NCI-H748 (cell line): Measurements from ENCODE around the gene RNF222.
"Not testable (repeated sequence)": the region's sequence is repeated elsewhere in the genome, so short reads cannot be mapped to it uniquely, and the experiment has no call there.

Experiments
- DNase-seq: peaks from one replicate; lab custom pipeline; 2025; ENCODE audit not compliant: unreplicated experiment; lab: John Stamatoyannopoulos, UW

Gene RNF222

DNA sequence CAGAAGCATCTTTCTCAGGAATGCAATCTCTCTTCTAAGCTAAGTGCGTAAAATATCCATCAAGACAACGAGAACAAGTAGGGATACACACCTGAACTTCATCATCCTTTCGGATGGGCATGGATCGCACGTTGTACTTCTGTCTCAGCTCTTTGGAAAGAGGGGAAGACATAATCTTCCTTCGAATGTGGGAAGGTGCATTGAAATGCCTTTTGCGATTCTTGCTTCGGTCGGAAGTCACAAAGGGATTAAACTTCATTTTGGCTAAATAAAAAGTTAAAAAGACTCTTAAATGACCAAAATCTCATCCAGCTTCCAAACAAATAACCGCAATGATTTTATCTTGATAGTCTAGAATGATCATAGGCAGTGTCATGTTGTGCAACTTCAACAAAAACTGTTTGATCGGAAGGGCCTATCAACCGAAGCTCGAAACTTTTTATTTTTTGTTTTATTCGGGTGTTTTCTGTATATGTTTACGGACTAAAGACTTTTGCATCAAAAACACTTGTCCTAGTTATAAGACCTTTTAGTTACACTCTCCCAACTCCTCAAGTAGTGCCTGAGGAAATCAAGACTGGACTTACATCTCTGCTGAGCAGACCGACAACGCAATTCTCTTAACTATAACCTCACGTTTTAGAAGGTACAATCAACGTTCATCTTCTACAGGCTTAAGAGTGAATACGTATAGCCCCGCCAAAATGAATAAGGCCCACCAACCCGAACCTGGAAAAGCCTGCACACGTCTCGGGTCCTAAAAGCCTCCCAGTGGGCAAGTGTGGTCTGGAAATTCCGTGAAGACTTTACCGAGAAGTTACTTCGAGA lies 15.4 kb downstream of the RNF222 start:
- peak; percentile 65 for DNase-seq

DNA sequence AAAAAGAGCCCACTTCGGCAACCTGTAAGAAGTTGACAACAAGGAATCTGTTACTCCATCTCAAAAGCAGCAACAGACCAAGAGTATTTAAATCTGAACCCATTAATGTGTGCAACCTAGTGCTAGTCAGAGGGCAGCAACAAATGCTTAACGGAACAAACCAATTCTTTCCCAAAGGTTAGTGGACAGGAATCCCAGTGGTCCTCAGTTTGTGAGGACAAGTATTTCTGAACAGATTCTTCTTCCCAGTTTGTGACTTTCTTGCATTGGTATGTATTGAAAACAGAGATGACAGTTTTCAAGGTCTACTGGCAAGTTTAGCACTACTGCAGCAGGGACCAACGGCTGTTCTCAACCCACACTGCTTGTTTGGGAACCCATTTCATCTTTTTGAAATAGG lies 17.6 kb downstream of the RNF222 start:
- DNase-seq: no peak

DNA sequence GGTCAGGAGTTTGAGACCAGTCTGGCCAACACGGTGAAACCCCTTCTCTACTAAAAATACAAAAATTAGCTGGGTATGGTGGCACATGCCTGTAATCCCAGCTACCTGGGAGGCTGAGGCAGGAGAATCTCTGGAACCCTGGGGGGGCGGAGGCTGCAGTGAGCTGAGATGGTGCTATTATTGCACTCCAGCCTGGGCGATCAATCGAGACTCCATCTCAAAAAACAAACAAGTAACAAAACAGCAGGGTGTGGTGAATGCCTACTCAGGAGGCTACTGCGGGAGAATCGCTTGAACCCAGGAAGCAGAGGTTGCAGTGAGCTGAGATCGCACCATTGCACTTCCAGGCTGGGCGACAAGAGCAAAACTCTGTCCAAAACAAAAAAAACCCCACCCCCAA lies 19.5 kb downstream of the RNF222 start:
- not testable (repeated sequence) for DNase-seq

DNA sequence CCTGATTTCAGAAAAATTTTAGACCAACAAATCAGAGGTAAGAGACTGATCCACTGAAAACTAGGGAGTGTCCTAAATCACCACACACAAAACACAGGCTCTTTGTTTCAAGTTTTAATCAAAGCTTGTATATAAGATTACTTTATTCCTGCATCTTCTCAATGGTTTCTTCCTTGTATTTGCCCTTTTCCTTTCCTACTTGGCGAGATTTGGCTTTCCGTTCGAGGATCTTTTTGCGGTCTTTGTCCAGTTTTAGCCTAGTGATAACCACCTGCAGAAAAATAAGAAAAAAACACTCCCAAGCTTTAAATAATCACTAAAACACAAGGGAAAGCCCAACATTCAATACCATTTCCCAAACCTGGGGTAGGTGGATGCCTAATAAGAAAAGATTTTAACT lies 20.2 kb downstream of the RNF222 start:
- no peak for DNase-seq

DNA sequence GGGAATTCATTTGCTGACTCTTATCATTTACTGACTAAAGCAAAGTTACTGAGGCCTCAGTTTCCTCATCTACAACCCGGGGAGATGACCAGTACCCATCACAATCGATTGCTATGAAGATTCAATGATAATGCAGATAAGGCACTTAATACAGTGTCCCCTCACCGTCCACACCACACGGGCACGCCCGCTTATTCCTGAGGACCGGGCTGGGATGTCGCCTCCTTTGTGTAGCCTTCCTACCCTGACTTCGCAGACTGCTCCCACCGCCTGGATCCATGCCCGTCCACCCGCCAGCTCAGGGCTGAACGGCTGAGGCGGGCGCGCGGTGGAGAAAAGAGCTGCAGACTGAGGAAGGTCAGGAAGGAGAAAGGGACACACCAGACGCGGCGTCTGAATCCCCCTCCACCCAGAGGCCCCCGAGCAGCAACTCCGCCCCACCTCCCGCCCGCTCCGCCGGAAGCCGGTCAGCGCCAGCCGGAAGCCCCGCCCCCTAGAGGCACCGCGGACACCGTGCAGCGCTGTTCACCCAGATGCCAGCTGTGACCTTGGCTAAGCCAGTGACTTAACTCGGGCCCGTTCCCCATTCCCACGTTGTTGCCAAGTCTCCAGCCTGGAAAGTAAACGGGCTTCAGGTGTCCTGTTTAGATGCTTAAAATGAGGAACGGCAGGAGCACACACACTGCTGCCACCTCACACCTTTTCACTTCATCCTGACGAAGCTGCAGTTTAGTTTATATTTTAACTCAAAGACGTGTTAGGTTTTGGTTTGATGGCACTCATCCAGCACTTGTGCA lies 21.2 kb downstream of the RNF222 start, which contains the start of gene KRABD2:
KRABD2 (minus strand) TSS at position 434 of the 797 bp plus-strand sequence.
- DNase-seq: peak; percentile 95

DNA sequence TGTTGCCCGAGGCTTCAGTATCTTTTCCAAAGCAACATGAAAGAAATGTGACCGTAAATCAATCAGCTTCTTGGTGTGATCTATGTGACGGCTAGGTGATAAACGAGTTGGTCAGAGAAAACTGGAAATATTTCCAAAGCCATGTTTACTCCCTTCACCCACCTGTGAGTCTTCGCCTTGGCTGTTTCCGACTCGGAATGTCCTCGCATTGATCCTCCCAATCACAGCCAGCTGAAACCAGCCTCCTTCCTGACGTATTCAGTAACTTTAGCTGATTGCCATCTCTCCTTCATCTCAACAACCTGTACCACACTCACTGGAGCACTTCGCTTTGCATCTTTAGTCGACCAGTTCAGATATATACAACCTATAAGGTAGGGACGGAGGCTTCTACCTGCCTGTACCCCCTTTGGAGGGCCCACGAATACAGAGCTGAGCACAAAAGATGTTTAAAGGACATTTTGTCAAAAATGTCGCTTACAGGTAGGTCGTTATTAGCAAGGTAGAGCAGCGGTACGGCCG lies 21.8 kb downstream of the RNF222 start:
- peak; percentile 76 for DNase-seq

DNA sequence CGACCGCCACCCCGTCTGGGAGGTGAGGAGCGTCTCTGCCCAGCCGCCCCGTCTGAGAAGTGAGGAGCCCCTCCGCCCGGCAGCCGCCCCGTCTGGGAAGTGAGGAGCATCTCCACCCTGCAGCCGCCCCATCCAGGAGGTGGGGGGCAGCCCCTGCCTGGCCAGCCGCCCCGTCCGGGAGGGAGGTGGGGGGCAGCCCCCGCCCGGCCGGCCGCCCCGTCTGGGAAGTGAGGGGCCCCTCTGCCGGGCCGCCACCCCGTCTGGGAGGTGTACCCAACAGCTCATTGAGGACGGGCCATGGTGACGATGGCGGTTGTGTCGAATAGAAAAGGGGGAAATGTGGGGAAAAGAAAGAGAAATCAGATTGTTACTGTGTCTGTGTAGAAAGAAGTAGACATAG lies 23.8 kb downstream of the RNF222 start:
- not testable (repeated sequence) for DNase-seq

DNA sequence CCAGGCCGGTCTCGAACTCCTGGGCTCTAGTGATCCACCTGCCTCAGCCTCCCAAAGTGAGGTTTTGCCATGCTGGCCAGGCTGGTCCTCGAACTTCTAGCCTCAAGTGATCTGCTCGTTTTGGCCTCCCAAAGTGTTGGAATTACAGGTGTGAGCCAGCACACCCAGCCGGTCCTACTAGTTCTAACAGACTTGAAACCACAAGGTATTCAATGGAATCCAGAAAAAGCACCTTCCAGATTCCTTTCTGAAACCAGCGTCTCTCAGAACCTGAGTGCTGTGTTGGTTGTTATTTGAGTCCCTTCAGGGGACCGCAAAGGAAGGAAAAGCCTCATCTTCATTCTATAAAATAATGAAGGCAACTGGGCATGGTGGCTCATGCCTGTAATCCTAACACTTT lies 25.2 kb downstream of the RNF222 start:
- DNase-seq: no peak

DNA sequence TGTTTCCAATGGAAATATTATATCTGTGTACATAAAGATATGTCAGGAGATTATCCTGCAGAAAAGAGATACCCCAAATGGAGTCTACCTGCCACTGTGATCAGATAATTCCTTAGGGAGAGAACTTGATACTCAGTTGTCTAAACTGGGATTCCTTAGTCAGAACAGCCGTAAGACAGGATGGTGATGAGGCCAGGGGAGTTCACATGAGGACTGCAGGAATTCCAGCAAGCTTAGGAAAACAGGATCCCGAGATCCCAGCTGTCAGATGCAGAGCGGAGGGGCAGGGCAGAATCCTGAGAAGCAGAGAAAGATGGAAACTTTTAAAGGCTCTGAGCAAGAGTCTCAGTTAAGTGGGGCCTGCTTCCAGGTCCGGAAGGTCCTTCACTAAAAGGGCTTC lies 25.8 kb downstream of the RNF222 start:
- no peak for DNase-seq

DNA sequence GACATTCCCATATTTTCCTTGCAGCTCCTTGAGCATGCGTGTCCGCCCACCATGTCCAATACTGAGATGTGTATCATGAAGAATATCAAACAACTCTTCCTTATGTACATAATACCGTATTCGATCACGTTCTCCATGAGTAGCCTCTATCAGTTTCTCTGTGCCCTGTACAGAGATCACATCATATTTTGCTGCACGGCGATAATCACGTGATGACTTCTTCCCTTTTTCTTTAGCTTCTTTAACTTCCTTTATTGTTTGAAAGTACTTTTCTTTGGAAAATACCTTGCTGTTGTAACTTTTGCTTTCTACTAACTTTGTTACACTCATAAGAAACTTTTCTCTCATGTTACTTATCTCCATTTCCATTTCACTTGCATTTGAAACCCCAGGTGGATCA lies 27.7 kb downstream of the RNF222 start:
- DNase-seq: no peak

DNA sequence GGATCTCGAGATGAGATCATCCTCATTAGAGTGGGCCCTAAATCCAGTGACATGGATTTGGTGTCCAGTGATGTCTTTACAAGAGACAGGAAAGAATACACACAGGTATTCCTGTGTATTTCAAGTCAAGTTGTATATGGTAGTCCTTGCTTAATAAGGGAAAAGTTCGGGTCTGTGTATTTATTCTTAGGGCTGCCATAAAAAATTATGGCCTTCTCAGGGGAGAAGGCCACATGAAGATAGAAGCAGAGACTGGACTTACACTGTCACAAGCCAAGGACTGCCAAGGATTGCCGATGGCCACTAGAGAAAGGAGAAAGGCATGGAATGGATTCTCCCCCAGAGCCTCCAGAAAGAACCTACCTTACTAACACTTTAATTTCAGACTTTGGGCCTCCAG lies 29.4 kb downstream of the RNF222 start:
- no peak for DNase-seq

DNA sequence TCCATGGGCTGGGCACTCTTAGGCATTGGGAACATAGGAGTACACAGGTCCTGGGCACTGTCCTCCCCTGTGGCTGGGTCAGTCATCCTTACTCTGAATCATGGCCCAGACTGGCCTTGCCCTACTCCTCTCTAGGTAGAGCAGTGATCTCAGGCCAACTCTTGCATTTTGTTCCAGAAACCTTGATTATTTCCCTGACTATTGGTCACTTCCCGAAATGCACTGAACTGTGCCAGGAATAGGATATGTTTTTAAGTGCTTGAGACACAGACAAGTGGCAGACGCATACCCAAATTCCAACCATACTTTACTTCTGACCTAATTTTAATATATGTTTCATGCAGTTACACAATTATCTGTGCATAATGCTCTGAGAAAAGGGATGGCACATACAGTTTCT lies 31.4 kb downstream of the RNF222 start:
- no peak for DNase-seq

DNA sequence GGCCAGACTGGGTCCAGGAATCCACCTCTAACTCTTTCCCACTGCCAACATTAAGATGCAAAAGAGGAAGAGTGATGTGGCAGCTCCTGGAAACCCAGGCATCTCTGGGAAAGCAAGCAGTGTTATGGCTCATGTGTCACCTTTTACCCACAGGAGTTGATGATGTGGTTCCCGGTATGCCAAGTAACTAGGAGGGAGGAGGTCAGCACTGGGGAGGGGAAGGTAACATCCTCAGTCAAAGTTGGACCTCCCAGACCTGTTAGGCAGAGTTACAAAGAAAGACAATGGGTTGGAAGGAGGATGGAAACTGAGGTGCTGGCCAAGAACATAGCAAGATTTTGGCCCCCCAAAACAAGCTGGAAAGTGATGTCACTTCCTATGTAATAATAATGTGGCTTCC lies 32.5 kb downstream of the RNF222 start:
- no peak for DNase-seq

DNA sequence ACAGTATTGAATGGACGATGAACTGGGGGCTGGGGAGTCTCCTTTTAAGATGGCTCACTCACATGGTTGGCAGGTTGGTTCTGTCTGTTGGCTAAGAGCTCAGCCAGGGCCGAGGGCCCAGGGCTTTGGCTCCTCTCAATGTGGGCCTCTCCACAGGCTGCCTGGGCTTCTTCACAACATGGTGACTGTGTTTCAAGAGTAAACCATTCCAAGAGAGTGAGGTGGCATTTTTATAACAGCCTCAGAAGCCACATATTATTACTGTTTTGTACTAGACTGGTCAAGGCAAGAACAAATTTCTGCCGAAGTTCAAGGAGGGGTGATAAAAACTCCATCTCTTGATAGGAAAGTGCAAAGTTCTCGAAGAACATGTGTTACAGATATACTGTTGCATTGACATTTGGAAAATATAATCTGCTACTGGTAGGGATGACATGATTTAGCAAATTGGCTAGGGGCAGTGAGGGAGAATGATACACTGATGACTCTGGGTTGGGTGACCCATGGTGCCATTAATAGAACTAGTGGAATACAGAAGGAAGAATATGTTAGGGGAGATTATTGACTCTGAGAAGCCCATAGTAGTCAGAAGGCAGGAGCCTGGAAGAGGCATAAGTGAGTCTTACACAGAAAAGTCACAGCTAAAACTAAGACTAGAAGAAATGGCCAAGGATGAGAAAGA lies 34.8 kb downstream of the RNF222 start:
- no peak for DNase-seq

DNA sequence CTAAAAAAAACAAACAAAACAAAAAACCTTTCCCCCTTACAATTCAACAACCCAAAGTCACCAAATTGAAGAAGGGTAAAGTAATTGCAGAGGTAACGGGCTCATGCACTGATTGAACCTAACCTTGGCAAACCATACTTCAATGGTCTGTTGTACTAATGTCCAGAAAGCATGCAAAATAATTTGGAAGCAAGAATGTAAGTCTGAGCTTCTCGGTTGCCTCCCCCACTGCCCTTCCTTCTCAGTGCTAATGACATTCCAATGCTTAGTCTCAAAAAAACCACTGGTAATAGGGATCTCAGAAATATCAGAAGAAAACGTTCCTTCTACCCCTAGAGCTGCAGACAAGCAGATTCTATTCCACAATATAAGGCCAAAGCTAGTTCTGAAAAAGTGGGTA lies 36.9 kb downstream of the RNF222 start:
- DNase-seq: no peak

DNA sequence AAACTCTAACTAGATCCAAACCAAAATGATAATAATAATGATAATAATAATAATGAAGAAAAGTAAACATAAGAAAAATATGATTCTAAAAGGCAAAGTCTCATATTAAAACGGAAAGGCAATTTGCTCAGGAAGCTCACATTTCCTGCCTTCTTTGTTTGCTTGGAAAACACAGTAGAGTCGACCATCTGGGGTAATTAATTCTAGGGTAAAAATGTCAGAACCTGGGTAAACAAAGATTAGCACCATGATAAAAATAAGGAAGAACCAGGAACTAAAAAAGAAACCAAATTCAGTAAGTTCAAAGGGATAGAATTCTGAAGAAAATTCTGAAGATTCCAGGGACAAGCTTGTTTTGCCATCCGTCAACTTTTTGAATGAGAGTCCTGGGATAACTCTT lies 37.4 kb downstream of the RNF222 start:
- peak; percentile 65 for DNase-seq

DNA sequence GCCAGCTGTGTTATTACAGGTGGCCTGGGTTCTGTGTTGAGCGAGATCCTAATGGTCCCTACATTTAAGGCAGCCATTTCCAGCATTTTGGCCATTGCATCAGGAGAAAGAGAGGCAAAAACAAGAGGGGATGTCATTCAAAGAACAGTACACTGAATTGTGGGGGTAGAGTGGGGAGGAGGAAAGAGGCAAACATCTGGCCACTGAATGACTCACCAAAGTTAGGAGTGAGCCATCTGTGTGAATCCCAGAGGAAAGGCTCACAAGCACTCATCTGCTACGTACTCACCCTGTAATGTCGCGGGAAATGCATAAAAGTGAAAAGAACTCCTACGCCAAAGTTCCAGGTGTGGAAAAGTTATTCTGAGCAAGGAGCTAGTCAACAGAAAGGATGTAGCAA lies 37.9 kb downstream of the RNF222 start:
- peak; percentile 62 for DNase-seq

DNA sequence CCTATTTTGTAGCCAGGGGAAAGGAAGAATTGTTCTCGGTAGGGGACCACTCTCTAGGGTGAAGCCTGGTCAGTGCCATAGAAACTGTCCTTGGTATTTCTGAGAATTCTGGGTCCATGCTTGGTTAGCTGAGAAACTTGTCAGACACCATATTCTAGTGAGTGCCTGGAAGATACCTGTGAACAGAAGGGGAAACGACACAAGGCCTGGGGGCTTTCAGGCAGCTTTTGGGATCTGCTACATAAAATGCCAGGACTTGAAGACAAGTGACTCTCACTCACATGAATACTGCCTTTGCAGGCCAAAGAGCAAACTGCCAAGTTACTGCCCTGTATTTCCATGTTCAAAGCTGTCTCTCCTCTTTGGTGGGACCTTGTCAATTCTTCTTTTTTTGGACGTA lies 39.7 kb downstream of the RNF222 start:
- no peak for DNase-seq

DNA sequence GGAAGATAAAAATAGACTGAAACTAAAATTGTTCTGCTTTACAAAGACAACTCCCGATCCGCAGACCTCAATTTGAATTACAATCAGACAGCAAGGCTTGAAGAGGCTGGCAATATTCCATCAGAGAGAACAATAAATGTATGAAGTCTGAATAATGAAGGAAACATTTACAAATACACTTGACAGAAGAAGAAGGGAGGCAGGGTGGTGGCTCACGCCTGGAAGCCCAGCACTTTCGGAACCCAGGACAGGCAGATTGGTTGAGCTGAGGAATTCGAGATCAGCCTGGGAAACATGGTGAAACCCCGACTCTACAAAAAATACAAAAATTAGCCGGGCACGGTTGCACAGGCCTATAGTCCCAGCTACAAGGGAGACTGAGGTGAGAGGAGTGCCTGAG lies 43.4 kb downstream of the RNF222 start:
- no peak for DNase-seq

DNA sequence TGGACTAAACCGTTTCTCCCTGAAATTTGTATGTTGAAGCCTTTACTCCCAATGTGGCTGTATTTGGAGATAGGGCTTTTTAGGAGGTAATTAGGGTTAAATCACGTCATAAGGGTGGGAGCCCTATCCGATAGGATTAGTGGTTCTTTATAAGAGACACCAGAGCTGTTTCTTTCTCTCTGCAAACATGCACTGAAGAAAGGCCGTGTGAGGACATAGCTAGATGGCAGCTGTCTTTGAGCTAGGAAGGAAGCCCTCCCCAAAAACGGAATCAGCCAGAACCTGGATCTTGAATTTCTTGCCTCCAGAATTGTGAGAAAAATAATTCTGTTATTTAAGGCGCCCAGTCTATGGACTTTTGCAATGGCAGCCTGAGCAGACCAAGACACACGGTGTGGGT lies 43.9 kb downstream of the RNF222 start:
- DNase-seq: no peak

DNA sequence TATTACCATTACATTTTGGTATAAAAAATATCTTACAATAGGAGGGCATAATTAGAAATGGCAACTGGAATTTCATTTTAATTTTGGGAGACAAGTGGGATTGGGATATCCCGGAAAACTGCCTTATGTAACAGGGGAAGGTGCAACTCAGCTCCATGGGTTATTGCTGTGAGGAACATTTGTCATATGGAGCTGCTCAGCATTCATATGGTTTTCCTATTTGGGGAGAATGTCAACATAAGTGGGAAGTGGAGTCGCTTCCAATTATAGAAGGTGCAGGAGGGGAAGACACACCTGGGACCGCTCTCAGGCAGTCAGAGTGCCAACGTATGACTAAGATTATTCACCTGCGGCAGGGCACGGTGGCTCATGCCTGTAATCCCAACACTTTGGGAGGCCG lies 47.3 kb downstream of the RNF222 start:
- DNase-seq: no peak

DNA sequence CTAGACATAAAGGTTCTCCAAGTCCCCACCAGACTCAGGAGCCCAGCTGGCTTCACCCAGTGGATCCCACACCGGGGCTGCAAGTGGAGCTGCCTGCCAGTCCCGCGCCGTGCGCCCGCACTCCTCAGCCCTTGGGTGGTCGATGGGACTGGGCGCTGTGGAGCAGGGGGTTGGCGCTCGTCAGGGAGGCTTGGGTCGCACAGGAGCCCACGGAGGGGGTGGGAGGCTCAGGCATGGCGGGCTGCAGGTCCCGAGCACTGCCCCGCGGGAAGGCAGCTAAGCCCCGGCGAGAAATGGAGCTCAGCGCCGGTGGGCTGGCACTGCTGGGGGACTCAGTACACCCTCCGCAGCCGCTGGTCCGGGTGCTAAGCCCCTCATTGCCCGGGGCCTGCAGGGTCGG lies 50.6 kb downstream of the RNF222 start:
- not testable (repeated sequence) for DNase-seq
